Stimulated activated CD4-positive, alpha-beta T cell treated with anti-CD3 and anti-CD28 coated beads, Interleukin-1b, Interleukin-23, amount 100 ng/mL, for 4 hours (primary cell): ENCODE results near the gene PNMA8B.
"Not testable (repeated sequence)": the region's sequence is repeated elsewhere in the genome, so short reads cannot be mapped to it uniquely, and the experiment has no call there.

Experiments
- DNase-seq, 2 donors: peaks; one replicate each; pipeline ENCODE4 v3.0.0-alpha.2; 2020; ENCODE audit warnings: low read depth in 2 of 2

Gene PNMA8B

DNA sequence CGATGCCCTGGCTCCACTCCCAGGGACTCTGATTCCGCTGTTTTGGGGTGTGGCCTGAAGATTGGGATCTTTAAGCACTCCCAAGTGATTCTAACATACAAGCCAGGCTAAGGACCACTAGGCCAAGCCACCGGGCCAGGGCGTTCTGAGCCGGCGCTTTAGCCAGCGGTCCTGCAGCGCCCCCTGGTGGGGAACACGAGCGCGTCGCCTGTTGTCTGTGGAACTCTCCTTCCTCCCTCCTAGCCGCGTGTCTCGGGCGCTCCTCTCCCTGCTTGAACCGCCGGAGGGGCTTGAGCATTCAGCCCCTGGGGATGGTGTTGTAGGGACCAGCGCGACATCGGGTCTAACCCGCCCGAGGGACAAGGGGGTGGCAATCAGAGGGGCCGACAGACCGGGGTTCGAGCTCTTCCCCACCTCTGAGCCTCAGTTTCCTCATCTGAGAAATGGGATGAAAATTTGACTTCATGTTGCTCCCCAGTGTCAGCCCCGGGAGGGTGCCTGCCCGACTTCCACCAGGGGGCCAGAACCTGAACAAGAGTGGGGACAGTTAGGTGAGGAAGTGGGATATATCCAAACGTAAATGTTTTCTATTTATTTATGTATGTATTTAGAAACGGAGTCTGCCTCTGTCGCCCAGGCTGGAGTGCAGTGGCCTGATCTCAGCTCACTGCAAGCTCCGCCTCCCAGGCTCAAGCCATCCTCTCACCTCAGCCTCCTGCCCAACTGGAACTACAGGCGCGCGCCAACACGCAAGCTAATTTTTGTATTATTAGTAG, 18.0 kb upstream of the PNMA8B start:
- peak; percentile 83 to 86 for DNase-seq

DNA sequence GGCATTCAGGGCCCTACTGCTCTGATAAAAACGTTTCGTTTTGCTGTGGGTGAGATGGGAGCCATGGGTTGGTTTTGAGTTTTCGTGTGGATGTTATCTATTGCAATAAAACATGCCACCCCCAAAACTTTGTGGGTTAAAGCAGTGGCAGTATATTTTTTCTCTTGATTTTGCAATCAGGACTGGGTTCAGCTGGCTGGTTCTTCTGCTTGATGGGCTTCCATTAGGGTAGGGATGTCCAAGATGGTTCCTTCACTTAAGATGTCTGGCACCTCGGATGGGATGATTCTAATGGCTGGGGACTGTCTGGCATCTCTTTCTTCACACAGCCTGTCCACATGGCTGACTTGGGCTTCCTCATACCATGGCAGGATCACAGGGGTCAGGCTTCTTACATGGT, 15.6 kb upstream of the PNMA8B start:
- DNase-seq, result no peak

DNA sequence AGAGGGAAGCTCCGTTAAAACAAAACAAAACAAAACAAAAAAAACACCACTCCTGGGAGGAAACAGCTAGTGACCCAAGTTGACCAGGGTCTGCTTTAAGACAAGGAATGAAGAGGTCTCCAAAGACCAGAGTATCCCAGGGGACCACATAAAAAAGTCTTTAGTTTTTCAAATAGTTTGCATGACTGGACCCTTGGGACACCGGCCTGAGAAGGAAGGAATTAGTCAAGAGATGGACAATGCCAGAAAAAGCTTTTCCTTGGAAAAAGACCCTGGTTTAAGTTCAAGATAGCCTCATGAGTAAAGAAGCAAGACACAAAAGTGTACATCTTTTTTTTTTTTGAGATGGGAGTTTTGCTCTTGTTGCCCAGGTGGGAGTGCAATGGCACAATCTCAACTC, 12.5 kb upstream of the PNMA8B start:
- no peak for DNase-seq

DNA sequence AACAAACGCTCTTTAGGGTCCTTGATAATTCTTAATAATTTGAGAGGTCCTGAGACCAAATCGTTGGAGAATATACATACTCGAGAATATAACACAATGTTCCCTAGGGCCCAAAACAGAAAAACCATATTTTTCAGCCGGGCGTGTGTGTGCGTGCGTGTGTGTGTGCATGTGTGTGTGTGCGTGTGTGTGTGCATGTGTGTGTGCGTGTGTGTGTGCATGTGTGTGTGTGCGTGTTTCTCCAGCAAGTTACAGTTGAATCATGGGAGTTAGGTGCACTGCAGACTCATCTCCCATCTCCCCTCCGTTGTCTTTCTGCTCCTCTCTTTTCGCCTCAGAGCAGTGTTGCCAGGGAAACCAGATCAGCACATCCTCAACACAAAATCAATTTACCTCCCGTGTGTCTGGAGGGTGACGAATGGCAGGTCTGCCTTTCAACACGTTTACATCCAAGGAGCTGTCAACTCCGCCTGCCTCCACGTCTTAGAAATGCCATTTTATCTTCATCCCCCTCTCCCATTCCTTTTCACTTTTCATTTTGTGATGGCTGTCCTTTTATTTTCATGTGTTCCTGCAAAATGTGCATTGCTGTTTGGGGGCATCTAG, 8.3 kb upstream of the PNMA8B start:
- no peak for DNase-seq

DNA sequence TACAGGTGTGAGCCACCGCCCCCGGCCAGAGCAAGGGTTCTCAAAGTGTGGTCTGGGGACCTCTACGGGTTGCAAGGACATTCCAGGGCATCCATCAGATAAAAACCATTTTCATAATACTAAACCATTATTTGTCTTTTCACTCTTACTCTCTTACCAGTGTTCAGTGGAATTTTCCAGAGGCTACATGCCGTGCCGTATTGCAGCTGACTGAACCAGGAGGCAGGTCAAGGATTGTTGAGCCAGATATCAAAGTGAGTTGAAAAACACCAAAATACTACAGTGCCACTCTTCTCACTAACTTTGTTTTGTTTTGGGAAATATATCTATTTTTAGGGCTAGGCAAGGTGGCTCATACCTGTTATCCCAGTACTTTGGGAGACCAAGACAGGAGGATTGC, 7.2 kb upstream of the PNMA8B start:
- no peak for DNase-seq

DNA sequence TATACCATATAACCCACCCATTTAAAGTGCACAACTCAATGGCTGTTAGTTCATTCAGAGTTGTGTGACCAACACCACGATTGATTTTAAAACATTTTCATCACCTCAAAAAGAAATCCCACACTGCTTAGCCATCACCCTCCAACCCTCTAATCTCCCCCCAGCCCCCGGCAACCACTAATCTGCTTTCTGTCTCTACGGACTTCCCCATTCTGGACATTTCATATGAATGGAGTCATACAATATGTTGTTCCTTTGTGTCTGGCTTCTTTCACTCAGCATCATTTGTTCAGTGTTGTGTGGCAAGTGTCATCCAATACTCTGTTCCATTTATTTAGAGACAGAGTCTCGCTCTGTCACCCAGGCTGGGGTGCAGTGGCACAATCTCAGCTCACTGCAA, 4.0 kb upstream of the PNMA8B start:
- DNase-seq, result no peak

DNA sequence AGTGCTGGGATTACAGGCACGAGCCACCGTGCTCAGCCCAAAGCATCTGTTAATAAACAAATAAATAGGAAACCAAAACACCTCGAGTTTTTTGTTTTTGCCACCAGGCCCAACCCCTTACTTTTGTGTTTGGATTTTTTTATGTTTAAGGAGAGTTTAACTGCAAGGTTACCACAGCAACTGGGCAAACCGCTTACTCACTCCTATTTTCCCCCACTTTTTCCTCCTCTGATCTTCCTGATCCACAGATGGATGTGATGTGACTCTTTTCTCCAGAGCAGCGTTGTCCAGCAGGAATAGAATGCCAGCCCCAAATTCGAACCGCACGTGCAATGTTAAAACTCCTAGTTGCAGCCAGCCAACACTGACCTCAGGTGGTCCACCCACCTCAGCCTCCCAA, 2.1 kb upstream of the PNMA8B start:
- DNase-seq, result no peak

DNA sequence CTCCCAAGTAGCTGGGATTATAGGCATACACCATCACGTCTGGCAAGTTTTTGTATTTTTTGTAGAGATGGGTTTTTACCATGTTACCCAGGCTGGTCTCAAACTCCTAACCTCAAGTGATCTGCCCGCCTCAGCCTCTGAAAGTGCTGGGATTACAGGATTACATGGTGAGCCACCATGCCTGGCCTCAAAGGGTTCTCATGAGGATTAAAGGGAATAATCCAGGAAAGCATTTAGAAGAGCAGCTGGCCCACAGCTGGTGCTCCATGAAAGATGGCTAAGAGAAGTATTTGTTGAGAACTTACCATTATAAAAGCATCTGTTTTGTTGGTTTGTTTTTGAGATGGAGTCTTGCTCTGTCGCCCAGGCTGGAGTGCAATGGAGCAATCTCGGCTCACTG, 1.2 kb upstream of the PNMA8B start:
- not testable (repeated sequence) for DNase-seq

DNA sequence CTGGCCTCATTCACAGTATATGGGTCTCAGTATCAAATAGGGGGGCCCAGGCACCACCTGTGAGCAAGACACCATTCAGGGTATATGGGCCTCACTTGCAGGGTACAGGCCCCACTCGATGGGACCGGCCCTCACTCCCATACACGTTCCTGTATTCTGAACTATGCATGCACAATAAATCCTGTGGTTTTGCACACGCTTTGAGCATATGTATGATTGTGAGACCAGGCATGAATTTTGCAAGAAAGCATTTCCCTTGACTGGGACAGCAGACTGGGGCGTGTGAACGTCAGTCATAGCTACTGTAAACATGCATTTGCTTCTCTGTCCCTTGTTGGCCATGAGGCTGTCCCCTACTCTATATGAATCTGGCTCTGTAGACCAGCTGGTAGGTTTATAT, 637 bp upstream of the PNMA8B start:
- DNase-seq, result no peak

DNA sequence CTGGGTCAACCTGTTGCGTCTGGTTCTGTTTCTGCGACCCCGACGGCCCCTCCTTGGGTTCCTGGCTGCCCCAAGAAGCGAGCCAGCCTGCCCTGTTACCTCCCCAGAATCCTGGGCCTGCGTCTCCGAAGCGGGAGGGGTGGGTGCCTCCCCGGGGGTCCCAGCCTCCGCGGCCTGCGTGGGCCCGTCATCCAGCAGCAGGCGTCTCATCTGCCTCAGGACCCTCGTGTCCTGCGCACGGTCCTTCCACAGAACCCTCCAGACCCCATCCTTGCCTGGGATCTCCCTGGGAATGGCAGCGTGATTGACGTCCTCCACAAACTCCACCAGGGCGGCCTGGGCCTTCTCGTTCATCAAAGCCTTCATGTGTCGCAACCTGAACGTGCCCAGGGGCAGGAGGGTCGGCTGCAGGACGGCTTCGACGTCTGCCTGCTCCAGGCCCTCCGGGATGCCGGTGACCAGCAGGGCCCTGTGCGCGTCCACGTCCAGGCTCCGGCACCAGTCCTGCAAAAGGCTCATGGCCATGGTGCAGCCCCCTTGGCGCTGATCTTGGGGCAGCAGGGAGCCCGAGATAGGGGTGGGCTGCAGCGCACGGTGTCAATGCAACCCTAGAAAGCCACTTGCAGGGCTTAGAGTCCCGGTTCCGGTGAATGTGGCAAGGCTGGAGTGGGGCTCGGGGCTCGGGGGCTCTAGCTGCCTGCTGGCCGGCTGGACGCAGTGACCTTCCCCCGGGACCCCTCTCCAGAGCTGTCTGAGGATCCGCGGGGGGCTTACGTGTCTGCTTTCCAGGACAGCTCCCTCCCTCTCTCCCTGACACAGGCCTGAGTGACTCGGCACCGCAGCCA, 504 bp downstream of the PNMA8B start:
- no peak for DNase-seq

DNA sequence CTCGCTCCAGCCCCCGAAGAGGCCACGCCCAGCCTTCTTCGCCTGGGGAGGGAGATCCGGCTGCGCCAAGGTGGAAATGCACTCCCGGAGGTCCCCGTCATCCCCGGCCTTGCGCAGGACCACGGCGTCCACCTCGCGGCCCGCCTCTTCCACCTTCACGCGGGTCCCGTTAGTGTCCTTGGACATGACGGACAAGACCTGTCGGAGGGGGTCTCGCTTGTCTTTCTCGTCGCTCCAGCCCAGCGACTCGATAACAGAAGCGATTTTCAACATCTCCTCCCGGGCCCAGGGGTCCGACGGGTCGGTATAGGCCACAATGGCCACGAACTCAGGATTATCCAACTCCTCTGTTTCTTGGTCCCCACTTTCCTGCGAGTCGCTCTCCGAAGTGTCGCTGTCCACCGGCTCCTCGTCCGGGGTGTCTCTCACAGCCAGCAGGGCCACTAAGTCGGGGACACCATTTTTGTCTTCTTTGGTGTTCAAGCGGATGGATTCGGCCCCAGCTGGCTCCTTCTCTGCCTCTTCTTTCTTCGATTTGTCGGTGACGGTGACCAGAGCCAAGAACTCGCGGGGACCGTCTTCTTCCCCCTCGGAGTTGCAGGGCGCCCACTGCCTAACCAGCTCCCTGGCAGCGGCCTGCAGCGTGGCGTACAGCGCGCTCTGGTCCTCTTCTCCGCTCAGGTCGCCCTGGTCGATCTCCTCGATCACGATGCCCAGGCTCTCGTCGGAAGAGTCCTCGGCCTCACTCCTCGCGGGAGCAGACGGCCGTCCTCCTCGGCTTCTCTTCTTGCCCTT, 1.3 kb downstream of the PNMA8B start:
- DNase-seq, result no peak

DNA sequence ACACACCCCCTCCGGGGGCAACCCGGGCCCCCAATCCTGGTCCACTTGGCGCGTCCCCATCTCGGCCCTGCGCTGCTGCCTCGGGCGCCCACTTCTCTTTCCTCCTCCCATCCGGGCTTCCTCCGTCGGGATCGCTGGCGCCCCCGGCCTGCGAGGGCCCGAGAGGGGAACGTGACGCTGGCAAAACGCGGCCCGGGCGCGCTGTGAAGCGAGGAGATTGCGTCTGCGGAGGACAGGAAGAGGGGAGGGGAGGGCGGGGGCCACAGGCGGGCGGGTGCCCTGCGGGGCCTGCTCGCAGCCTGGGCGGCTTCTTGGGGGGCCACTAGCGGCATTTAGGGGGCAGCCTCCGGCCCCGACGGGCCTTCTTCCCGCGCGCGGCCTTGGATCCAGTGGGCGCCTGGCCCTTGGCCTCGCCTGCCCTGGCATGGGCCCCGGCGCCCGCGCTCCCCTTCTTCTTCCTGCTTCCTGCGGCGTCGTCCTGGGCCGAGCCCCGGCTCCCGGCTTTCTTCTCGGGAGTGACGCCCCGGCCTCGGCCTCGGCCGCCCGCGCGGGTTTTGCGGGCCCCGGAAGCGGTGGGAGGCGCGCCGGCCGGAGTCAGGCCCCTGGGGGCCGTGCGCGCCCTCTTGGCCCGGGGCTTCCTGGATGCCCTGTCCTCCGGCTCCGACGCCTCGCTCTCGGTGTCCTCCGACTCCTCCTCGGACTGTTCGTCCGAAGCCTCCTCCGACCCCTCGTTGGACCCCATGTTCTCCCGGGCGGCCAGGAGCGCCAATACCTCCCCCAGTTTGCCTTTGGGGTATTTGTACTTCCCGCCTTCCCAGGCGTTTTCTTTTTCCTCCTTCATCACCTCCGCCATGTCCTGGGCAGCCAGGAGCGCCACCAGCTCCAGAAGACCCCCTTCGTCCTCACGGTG, 2.2 kb downstream of the PNMA8B start:
- DNase-seq, result no peak

DNA sequence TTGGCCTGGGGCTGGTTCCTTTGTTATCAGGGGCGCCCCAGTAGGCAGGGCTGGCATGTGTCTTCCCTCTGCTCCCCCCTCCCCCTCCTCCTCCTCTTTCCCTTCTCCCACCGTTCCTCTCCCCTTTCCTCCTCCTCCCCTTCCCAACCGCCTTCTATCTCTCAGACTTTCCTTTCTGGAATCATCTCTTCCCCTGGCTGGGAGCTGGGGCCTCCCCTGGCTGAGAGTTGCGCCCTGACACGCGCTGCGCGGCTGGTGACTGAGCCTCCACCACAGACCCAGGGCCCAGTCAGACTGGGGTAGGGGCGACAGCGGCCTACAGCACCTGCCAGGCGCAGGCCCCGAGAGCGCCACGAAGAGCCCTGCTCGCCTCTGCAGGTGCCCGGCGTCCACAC, 2.8 kb downstream of the PNMA8B start:
- DNase-seq, result no peak

DNA sequence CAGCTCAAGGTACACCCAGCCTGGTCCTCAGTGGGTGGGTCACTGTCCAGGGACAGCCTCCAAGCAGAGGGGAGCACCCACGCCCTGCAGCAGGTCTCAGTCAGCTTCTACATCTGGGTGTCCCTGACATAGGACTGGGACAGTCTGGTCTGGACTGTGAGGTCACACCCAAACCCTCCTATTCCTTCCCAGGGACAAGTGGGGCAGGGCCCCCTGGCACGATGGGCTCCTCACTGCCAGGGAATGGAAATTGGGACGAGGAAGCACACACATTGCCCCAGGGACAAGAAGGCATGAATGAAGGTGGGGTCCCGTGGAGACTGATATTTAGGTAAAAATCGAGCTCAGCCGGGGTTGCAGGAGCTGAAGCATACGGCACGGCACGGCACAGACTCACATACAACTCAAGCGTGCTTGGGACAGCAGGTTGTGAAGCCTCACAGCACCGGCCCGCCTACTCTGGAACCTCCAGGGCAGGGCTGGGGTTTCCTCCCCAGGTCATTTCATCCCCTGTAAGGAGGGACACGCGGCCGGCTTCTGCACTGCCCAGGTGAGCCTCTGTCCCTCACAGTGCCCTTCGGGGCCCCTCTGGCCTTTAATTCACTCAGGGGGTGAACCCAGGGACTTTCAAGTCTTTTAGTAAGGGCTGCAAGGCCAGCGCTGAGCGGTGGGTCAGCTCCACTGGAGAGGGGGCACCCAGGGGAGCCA, 3.5 kb downstream of the PNMA8B start:
- no peak for DNase-seq

DNA sequence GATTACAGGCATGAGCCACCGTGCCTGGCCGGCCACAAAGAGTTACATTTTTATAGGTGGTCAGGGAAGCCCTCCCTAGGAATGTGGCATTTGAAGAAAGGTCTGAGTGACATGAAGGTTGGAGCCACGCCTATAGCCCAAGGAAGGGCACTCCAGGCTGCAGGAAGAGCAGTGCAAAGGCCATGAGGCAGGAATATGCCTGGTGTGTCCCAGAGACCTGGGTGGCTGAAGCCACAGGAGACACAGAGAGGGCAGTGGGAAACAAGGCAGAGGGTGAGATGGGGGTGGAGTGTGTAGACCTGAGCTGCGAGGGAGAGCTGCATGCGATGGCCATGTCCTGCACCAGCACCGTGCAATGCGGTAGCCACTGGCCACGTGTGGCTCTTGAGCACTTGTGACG, 4.9 kb downstream of the PNMA8B start:
- no peak for DNase-seq

DNA sequence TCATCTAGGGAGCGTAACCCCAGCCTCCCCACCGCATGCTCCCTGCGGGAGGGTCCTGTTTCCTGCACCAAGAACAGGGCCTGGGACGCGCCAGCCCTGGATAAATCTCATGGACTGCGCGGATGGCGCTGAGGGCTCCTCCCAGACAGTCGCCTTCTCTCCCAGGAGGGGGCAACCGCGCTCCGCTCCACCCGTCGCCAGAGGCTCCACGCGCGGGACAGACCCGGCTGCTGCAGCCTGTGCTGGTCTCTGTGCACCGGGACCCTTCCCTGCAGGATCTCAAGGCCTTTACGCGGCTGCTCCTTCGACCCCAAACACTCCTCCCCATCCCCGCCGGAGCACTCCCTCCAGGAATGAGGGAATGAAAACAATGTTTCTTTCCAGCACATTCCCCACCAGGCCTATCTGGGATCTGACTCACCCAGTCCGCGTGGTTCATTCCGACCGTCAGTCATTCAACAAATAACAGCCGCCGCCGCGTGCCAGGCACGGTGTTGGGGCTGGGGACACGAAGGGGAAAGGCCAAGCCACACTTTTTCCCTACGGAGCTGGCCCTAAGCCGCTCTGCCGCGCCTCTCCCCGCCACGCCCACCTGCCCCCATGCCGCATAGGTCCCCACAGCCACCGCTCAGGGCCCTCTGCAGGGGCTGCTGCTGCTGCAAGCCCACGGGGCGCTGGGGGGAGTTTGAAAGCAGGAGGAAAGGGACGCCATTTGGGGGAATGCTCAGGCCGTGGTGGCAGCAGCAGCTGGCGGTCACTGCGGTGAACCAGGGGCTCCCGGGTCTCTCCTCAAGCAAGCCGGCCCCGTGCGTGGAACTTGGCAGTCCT, 6.0 kb downstream of the PNMA8B start:
- DNase-seq, result no peak

DNA sequence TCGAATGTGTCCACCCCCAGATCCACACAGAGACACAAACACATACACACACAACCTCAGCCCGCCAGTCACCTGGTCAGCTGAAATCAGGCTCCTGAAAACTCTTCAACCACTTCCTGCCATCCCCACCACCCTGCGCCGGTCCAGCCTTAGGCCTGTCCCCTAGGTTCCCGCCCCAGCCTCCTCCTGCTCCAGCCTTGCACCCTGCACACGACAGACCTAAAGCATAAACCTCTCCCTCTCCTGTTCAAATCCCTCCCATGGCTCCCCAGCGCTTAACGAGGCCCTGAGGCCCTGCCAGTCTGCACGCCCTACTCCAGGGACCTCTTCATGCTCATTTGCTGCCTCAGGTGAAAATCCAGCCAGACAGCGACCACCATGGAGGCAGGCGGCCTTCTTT, 7.1 kb downstream of the PNMA8B start:
- DNase-seq, result no peak

DNA sequence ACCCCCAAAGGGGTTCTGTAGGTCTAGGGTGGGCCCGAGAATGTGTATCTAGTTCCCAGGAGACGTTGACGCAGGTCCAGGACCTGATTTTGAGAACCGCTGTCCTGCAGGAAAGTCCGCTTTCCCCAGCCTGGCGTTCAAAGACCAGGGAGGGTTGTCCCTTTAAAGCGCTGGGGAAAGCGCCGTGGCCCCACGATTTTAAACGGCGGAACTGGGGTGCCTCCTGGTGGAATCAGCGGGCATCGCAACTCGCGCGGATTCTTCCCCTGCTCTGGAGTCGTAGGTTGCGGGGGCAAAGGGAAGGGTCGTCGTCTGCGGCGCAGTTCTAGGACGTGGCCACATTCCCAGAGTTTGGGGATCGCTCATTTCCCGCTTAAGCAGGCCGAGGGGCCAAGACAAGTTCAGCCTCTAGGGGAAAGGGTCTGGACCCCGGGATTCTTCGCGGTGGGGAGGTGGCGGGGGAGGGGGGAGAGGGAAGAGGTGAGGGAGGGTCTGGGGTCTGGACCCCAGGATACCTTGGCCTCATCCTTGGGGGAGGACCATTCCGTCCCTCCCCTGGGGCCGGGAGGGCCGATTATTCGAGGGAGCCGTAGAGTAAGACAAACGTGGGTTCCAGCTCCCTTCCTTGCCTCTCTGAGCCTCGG, 7.7 kb downstream of the PNMA8B start:
- DNase-seq, result peak; percentile 75 to 76
